Frontal cortex (tissue), 4 donors: ENCODE measurements around the gene NBEAL2. TPM values are rescaled to one million over a fixed set of nuclear protein-coding genes. Genes with fewer than 3 reads are reported as not detected.
"Not testable (repeated sequence)": the region's sequence is repeated elsewhere in the genome, so short reads cannot be mapped to it uniquely, and the experiment has no call there.

Experiments
- DNase-seq, 2 donors: peaks; one replicate each; pipeline ENCODE4 v3.0.0; 2012; ENCODE audit warnings: low spot score in 2 of 2
- FAIRE-seq: peaks from 2 replicates; lab custom pipeline; 2012; peaks lifted over from hg19 to GRCh38; lab: Jason Lieb, UNC
- small RNA-seq: library from RNA; depleted of rRNA; stranded (forward); fragments of <200 nt; gene quantifications from one replicate; pipeline ENCODE3, GENCODE V24; 2014
- total RNA-seq: library from RNA; depleted of rRNA; stranded (reverse); fragments of >200 nt; gene quantifications from one replicate; pipeline ENCODE4 v1.2.3, GENCODE V29; 2014
- donor health status: control.
- donor health status: control.
- donor health status: control.

Gene NBEAL2
- total RNA-seq, 1 donor from 2014 or later, result 4.9 TPM

GRCh38 chr3:47024932-47025331 is 45.5 kb downstream of the NBEAL2 start:
- FAIRE-seq (no peak), DNase-seq (no peak)

DNA sequence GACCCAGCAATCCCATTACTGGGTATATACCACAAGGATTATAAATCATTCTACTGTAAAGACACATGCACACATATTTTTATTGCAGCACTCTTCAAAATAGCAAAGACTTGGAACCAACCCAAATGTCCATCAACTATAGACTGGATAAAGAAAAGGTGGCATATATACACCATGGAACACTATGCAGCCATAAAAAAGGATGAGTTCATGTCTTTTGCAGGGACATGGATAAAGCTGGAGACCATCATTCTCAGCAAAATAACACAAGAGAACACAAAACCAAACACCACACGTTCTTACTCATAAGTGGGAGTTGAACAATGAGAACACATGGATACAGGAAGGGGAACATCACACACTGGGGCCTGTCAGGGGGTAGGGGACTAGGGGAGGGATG is 47.0 kb downstream of the NBEAL2 start:
- not testable (repeated sequence) for FAIRE-seq, DNase-seq

DNA sequence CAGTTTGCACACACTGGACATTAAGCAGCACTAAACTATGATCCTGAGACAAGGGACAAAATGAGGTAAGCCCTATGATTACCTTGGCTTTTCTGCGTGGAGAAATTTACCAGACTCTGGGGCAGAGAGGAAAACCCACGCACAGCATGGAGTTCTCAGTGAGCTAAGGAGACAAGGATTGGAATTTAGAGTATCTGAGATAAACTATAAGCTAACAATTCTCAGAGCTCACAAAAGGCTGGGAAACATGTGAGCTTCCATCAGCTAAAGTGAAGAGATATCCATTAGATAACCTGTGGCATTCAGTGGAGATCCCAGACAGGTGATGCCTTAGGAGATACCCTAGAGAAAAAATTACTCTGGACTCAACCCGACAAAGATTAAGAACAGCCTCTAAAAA is 48.7 kb downstream of the NBEAL2 start:
- no peak for FAIRE-seq
- DNase-seq, result no peak

DNA sequence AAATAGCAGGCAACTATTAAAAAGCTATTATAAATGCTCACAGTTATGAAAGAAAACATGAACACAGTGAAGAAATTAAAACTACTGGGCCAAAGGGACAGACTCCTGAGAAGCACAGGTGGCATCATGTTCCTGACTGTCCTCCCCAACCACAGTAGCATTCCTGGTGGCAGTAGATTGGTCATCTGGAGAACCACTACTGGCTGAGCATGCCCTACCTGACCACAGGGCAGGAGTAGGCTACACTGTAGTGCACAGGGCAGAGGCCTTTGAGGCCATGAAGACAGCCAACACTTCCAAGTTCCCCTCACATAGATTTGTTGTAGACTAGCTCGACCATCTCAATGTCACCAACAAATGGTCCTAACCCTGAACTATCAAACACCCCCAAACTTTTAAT is 49.2 kb downstream of the NBEAL2 start:
- DNase-seq (no peak), FAIRE-seq (no peak)

GRCh38 chr3:47031041-47031440 is 51.6 kb downstream of the NBEAL2 start:
- not testable (repeated sequence) for FAIRE-seq

GRCh38 chr3:47034868-47035489 is 55.5 kb downstream of the NBEAL2 start:
- FAIRE-seq (no peak), DNase-seq (no peak)

More at GRCh38 chr3:47031041-47031440, 51.6 kb downstream of the NBEAL2 start:
- DNase-seq, result not testable (repeated sequence)

- DNase-seq, result no peak
- FAIRE-seq, result no peak
Measured at GRCh38 chr3:47035645-47036044, 56.2 kb downstream of the NBEAL2 start.

DNA sequence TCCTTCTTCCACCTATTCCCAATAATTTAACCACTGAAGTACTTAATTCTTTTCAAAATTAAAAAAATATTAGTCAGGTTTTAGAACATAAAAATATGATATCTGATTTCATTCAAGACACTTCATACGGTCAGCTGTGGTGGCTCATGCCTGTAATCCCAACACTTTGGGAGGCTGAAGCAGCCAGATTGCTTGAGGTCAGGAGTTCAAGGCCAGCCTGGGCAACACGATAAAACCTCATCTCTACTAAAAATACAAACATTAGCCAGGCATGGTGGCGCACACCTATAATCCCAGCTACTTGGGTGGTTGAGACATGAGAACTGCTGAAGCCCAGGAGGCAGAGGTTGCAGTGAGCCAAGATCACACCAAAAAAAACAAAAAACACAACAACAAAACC is 56.7 kb downstream of the NBEAL2 start:
- no peak for FAIRE-seq
- DNase-seq, result no peak

GRCh38 chr3:47037302-47037701 is 57.8 kb downstream of the NBEAL2 start:
- FAIRE-seq, DNase-seq: not testable (repeated sequence)

- FAIRE-seq, result no peak
- DNase-seq, result no peak
Measured at GRCh38 chr3:47041114-47041513, 61.6 kb downstream of the NBEAL2 start.

DNA sequence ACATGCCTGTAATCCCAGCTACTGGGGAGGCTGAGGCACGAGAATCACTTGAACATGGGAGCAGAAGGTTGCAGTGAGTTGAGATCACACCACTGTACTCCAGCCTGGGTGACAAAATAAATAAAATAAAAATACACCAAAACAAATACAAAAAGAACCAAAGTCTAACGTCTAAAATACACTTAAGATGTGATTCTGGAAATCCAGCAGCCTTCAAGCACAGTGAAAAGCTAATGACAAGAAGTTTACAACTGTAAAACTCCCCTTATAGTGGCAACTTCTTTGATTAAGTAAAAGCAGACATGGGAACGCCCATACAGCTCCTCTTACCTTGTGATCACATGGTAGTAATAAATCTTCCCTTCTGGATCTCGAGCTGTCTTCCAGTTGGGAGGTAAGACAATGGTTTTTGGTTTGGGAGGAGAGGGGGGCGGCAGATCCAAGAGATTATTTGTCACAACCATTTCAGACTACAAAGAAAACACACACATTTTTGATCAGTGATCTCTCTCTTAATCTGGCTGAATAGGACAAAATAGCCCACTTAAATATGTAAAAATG is 62.8 kb downstream of the NBEAL2 start:
- FAIRE-seq (no peak), DNase-seq (no peak)

GRCh38 chr3:47047069-47047468 is 67.6 kb downstream of the NBEAL2 start:
- FAIRE-seq (no peak), DNase-seq (no peak)

DNA sequence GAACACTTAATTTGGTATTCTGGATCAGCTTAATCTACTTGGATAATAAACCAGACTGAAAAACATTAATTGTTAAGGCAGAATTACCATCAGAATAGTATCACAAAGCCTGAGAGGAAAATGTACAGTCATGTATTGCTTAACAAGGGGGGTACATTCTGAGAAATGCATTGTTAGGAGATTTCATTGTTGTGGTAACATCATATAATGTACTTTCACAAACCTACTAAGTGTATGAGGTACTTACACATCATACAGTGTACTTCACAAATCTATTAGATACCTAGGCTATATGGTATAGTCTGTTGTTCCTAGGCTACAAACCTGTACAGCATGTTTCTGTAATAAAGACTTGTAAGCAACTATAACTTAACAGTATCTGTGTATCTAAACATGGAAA is 68.2 kb downstream of the NBEAL2 start:
- no peak for DNase-seq

DNA sequence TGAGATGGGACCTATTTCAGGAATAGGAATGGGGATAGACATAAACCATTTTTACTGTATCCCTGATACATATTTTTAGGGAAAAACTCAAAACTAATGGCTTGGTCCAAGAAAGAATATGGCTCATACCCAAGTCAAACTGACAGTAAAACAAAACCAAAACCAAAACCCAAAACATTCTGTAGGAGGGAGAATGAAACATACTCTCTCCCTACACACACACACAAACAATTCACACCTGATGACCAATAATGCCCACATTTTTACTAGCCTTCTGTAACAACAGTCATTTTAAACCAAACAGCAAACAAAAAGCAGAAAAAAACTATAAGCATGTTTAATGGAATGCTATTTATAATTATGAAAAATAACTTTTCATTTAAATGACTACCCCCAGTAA is 74.9 kb downstream of the NBEAL2 start:
- DNase-seq (no peak), FAIRE-seq (no peak)

More for the DNA sequence above, 68.2 kb downstream of the NBEAL2 start:
- no peak for FAIRE-seq

GRCh38 chr3:47056705-47057104 is 77.2 kb downstream of the NBEAL2 start:
- FAIRE-seq (no peak), DNase-seq (no peak)

- DNase-seq, result no peak
Measured at GRCh38 chr3:47057212-47057671, 77.8 kb downstream of the NBEAL2 start.

More at GRCh38 chr3:47057212-47057671, 77.8 kb downstream of the NBEAL2 start:
- FAIRE-seq, result no peak

Small RNA genes lying within 50 kb of the gene (small RNA-seq; reads per million reads assigned to genes)
- gene MRPL57P3, result not detected

Other genes with a start within 250 kb of the NBEAL2 start
- gene MYL3, start 116.2 kb upstream of the NBEAL2 start, total RNA-seq, result not detected
- gene PTH1R, start 101.9 kb upstream of the NBEAL2 start, total RNA-seq, result 2.0 TPM
- 25.3 TPM for gene CCDC12, start 2.9 kb upstream of the NBEAL2 start, total RNA-seq
- gene SETD2, start 184.4 kb downstream of the NBEAL2 start, total RNA-seq, result 77.5 TPM